ENCODE measurements around the gene CCDC146. TPM values are rescaled to one million over a fixed set of nuclear protein-coding genes. Genes with fewer than 3 reads are reported as not detected.

Gene CCDC146
- total RNA-seq, 6 donors from 2014 or later = 3.6 to 62.4 (median 18.7) TPM

DNA sequence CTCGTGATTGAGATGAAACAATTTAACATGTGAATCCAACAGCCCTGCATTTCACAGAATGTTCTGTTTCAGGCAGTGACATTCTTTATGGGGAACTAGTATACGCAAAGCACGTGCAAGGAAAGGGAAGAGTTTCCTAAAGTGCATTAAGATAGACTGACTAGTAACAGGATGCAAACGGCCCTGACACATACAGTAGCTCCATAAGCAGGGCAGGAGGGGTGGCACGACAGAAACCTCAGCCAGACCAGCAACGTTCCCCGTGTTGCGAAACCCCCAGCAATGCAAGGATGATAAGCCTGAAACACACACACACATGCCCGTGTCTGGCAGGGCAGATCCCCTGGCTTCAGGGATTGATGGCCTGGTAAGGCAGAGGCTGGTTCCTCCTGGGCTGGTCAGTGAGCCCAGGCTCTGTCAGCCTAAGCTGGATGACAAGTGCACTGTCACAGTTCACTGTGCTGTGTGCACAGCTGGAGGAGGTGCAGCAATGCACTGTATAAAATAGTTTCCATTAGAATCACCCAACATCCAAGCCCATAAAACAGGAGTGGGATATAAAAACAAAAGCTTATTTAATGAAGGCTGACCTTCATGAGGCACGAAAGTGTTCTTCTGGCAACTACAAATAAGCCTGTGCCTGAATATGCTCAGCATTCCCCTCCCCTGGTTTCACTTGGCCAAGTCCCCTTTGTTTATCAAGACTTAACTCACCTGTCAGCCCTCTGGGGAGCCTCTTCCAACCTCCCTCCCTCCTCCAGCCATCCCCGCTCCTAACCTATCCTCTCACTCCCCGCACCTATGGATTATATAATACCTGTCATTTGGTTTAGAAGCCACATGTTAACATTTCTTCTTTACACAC, 204.9 kb downstream of the CCDC146 start:
- TF ChIP-seq POLR2A (IDR thresholded peaks at IDR 0.05) (no peak), EP300 (IDR thresholded peaks at IDR 0.05) (peak in 2 of 4 donors; percentile 2 to 36), POLR2AphosphoS5 (IDR thresholded peaks at IDR 0.05) (no peak)
- TF ChIP-seq, protein P1, sequence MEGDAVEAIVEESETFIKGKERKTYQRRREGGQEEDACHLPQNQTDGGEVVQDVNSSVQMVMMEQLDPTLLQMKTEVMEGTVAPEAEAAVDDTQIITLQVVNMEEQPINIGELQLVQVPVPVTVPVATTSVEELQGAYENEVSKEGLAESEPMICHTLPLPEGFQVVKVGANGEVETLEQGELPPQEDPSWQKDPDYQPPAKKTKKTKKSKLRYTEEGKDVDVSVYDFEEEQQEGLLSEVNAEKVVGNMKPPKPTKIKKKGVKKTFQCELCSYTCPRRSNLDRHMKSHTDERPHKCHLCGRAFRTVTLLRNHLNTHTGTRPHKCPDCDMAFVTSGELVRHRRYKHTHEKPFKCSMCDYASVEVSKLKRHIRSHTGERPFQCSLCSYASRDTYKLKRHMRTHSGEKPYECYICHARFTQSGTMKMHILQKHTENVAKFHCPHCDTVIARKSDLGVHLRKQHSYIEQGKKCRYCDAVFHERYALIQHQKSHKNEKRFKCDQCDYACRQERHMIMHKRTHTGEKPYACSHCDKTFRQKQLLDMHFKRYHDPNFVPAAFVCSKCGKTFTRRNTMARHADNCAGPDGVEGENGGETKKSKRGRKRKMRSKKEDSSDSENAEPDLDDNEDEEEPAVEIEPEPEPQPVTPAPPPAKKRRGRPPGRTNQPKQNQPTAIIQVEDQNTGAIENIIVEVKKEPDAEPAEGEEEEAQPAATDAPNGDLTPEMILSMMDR (IDR thresholded peaks at IDR 0.05) = no peak
- peak overlapping the region in 3 of 4 donors; percentile 4 to 50 (median 32) for H3K27ac ChIP-seq
- H3K4me1 ChIP-seq = peaks cover 42 to 48% (median 46%) of the 10 kb centered on the region in 4 donors
- H3K36me3 ChIP-seq = peaks cover 0 to 4% (median 0%) of the 10 kb centered on the region in 4 donors
- H3K4me3 ChIP-seq = no peak overlapping the region
- 40 to 45% methylated on average over 12 of the region's 12 CpGs for WGBS, 2 donors
- H3K27me3 ChIP-seq = no peaks in the 10 kb centered on the region
- H3K9me3 ChIP-seq = no peaks in the 10 kb centered on the region
- peak in 1 of 2 donors; percentile 76 for DNase-seq
- peak; percentile 37 to 73 for ATAC-seq (ENCODE audit: low FRiP score in 2 of 2)

DNA sequence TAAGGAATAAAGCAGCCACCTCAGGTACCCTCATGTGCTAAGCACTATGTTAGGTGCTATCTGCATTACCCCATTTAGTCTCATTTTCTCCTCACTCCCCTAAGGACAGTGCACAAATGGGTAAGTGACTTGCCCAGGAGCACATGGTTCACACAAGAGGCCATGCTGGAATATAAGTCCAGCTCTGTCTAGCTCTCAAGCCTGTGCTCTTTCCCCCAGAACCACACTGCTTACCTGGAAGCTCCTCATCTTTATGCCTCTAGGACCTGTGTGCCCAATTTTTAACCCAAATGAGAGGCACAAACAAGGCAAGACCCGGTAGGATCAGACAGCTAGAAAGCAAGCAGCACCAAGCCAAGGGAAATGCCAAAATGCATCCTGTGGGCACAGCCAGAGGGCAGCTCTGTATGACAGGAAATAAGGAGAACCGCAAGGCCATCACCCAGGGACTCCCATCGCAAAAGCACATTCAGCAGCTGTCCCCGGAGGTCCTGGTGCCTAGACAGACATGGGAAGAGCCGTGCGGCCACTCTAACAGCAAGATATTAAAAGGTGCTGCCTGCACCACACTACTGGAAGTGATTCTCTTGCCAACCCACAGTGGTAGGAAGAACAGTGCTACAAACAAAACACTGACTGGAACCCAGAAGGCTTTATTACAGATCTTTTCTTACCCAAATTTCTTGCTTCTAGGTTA, 205.7 kb downstream of the CCDC146 start:
- Histone ChIP-seq H3K9me3 (no peaks in the 10 kb centered on the region), H3K27ac (peak overlapping the region in 3 of 4 donors; percentile 4 to 32 (median 16)), H3K4me1 (peaks cover 42 to 48% (median 46%) of the 10 kb centered on the region in 4 donors), H3K4me3 (no peak overlapping the region), H3K27me3 (no peaks in the 10 kb centered on the region), H3K36me3 (peaks cover 0 to 4% (median 0%) of the 10 kb centered on the region in 4 donors)
- TF ChIP-seq, protein P1 (IDR thresholded peaks at IDR 0.05) = no peak
- TF ChIP-seq POLR2A (IDR thresholded peaks at IDR 0.05) = no peak
- TF ChIP-seq POLR2AphosphoS5 (IDR thresholded peaks at IDR 0.05) = no peak
- no peak for TF ChIP-seq EP300 (IDR thresholded peaks at IDR 0.05)
- ATAC-seq (ENCODE audit: low FRiP score in 2 of 2) (peak in 1 of 2 donors; percentile 27), DNase-seq (peak in 1 of 2 donors; percentile 44)
- 33 to 44% methylated on average over 6 of the region's 6 CpGs for WGBS, 2 donors

DNA sequence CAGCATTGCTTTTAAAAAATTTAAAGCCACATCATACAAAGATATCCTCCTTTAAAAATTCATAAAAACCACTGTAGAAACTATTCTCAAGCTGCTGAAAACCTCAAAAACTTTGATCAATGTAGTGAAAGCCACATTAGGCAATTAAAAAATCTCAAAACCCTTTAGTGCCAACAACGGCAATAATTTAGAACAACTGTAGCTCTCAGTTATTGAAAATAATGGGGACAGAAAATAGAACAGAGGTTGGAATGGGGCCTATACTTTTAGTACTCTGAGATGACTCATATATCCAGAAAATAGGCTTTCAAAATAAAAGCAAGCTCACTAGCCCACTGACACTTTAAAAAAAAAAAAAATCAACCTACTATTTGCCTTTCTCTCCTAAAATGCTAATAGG, 206.3 kb downstream of the CCDC146 start:
- ATAC-seq (ENCODE audit: low FRiP score in 2 of 2) (no peak), DNase-seq (no peak)
- 53 to 58% methylated on average over 1 of the region's 1 CpG for WGBS, 2 donors
- TF ChIP-seq POLR2AphosphoS5 (IDR thresholded peaks at IDR 0.05) = no peak
- TF ChIP-seq, protein P1 (IDR thresholded peaks at IDR 0.05) = no peak
- no peak for TF ChIP-seq EP300 (IDR thresholded peaks at IDR 0.05)
- TF ChIP-seq POLR2A (IDR thresholded peaks at IDR 0.05) = no peak
- peaks cover 0 to 4% (median 0%) of the 10 kb centered on the region in 4 donors for H3K36me3 ChIP-seq
- H3K4me3 ChIP-seq = no peak overlapping the region
- peaks cover 42 to 48% (median 46%) of the 10 kb centered on the region in 4 donors for H3K4me1 ChIP-seq
- no peaks in the 10 kb centered on the region for H3K27me3 ChIP-seq
- H3K9me3 ChIP-seq = no peaks in the 10 kb centered on the region
- peak overlapping the region in 1 of 4 donors; percentile 32 for H3K27ac ChIP-seq

DNA sequence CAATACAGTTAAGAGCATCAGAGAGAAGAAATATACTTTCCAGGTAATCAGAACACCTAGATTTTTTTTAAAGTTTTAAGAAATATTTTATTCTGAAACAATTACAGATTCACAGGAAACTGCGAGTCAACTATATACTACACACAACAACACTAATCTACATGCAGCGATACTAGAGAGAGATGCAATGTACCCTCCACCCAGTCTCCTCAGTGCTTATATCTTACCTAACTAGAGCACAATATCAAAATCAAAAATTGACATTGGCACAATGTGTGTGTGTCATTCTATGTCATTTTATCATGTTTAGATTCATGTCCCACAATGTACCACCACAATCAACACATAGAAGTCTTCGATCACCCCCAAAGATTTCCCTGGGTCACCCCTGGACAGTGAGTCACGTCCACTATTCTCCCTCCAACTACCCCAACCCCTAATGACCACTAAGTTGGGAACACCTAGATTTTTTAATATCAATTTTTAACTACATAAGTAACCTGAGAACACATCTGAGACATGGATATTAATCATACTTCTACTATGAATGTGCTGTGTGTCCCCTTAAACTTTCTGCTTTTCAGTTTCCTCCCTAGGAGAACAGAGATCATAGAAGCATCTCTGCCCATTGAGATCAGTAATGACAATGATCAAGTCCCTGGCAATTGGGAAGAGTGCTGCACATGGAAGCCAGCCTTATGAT, 207.2 kb downstream of the CCDC146 start:
- ATAC-seq (ENCODE audit: low FRiP score in 2 of 2) (no peak), DNase-seq (no peak)
- TF ChIP-seq POLR2AphosphoS5 (IDR thresholded peaks at IDR 0.05) = no peak
- TF ChIP-seq POLR2A (IDR thresholded peaks at IDR 0.05) = no peak
- TF ChIP-seq, protein P1 (IDR thresholded peaks at IDR 0.05) = no peak
- no peak for TF ChIP-seq EP300 (IDR thresholded peaks at IDR 0.05)
- Histone ChIP-seq H3K4me1 (peaks cover 42 to 48% (median 46%) of the 10 kb centered on the region in 4 donors), H3K27ac (peak overlapping the region in 2 of 4 donors; percentile 61 to 72), H3K9me3 (no peaks in the 10 kb centered on the region), H3K4me3 (no peak overlapping the region), H3K27me3 (no peaks in the 10 kb centered on the region), H3K36me3 (peaks cover 0 to 4% (median 0%) of the 10 kb centered on the region in 4 donors)
- WGBS, 2 donors = 89 to 90% methylated on average over 4 of the region's 4 CpGs

Measured in upper lobe of left lung (tissue), 6 donors.